ENCODE data around the gene SYT8.

GRCh38 chr11:1875093-1875850 is 40.5 kb downstream of the SYT8 start:
- TF ChIP-seq POLR2AphosphoS5 (IDR thresholded peaks at IDR 0.05) (no peak), CTCF (IDR thresholded peaks at IDR 0.05) (no peak), POLR2A (IDR thresholded peaks at IDR 0.05) (no peak)

Data from breast epithelium (tissue), 3 donors.